Measurements from ENCODE around the gene GRK6.
"Not testable (repeated sequence)": the region's sequence is repeated elsewhere in the genome, so short reads cannot be mapped to it uniquely, and the experiment has no call there.

The GRK6 gene

DNA sequence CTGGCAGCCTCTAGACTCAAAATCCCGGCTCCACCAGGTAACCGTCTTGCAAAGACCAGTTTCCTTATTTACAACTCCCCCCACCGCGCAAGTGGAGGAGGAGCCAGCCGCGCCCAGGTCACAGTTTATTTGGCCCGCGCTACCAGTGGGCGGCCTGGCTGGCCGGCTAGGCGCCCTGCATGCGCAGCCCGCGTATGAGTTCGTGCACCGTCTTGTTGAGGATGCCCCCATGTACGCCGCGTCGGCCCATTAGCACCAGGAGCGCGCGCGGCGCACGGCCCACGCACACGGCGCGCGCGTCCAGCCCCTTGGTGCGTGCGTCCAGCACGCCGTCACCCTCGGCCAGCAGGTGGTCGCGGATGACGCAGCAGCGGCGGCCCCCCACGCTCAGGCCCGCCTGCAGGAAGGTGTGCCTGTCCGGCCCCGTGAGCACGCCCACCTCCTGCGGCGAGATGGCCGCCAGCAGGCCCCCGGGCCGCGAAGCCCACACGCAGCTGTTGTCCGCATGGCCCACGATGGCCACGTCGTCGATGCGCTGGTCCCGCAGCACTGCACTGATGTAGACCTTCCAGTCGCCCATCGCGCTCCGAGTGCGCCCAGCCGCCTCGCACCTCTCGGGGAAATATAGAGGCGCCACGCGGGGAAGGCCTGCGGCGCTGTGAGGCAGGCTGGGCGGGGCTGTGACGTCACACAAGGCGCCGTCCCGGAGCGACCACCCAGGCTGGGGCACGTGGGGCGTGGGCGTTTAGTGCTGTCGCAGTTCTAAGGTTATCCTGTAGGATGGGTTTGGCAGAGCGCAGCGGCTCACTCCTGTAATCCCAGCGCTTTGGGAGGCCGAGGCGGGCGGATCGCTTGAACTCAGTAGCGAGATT, 26.2 kb upstream of the GRK6 start, which contains the start of gene PFN3:
TSS of gene PFN3 (minus strand) at position 665 of the 872 bp plus-strand sequence. CDS start at position 580, 85 bp downstream.
- peak; percentile 47 for DNase-seq (ENCODE audit: low read depth)

DNA sequence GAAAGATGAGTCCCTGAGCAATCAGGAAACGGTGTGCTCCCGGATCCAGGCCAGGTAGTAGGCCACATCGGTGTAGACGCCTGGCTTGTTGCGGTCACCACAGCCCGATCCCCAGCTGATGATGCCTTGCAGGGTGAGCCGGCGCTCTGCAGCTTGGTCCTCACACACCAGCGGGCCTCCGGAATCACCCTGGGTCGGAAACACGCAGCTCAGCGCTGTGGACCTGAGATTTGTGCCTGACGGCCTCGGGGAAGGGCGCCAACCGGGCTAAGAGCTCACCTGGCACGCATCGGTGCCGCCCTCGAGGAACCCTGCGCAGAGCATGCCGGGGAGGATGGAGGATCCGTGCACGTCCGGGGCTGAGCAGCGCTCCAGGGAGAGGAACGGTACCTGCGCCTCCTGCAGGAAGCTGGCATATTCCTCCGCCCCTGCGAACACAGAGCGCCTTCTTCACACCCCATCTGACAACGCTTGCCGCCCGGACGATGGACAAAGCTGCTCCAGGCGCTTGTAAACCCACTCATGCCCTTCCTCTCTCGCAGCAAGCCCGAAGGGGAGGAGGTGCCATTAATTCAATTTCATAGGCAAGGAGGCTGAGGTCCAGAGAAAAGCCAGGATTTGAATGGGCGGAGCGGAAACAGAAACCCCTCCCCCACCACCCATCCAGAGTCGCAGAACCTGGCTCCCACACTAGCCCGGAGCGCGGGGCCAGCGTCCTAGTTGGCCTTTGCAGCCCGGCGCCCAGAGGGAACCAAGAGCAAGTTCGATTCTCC, 24.0 kb upstream of the GRK6 start:
- DNase-seq (ENCODE audit: low read depth), result peak; percentile 64

DNA sequence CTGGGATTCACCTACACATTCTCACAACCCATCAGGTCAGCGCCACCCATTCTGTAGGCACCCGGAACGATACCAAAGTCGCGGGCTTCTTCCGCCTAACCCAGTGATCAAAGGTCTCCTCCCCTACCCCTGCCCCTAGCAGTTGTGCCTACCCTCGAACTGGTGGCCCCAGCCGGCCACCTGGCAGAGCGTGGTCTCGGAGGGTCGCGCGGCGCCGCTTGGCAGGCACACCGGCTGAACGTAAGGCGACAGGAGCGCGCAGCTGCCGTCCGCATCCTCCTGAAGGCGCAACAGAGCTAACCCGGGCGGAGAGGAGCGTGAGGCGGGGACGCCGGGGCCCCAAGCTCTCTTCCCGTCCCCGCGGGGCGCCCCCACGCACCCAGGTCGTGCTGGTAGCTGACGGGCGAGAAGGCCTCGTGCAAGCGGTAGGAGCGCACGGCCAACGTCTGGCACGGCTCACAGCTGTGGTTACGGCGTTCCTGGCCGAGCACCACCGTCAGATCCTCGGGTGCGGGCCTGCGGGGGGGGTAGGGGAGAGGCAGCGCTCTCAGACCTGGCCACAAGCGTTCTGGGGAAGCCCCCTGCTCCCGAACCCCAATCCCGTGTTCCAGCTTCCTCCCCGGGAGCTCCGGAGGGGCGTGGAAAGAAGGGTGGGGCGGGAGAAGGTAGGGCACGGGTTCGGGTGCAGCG, 23.2 kb upstream of the GRK6 start:
- DNase-seq (ENCODE audit: low read depth), result no peak

DNA sequence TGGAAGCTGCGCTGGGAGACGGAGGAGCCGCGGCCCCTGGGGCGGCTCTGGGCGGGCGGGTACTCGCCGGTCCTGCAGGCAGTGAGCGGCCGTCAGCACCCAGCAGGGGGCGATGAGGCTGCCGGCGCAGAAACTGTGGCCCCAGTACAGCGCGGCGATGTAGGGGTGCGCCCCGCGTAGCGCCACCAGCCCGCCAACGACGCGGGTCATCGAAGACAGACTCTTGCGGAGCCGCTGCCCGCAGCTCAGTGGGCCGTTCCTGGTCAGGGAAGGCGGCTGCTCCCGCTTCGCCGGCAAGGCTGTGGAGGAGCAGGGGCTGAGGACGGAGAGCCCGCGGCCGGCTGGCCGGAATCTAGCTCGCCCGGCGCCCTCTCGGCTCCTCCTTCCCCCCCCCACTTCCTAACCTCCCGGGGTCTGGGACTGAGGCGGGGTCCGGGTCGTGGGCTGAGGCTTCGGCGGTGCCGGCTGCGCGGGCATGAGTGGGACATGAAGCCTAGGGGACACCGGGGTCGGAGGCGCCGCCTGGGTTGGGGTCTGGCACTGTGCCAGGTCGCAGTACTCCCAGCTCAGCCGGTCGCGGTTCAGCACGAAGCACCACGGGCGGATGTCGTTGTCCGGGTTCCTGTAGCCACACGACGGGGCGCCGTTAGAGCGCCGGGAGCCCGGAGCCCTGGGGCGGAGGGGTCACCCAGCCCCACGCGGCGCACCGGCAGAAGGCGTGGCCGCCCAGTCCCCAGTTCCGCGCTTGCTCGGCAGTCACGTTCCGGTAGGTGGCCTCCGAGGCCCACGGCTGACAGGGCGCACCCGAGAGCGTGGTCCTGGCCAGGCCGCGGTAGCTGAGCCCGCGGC, 22.5 kb upstream of the GRK6 start:
- DNase-seq (ENCODE audit: low read depth), result peak; percentile 65

DNA sequence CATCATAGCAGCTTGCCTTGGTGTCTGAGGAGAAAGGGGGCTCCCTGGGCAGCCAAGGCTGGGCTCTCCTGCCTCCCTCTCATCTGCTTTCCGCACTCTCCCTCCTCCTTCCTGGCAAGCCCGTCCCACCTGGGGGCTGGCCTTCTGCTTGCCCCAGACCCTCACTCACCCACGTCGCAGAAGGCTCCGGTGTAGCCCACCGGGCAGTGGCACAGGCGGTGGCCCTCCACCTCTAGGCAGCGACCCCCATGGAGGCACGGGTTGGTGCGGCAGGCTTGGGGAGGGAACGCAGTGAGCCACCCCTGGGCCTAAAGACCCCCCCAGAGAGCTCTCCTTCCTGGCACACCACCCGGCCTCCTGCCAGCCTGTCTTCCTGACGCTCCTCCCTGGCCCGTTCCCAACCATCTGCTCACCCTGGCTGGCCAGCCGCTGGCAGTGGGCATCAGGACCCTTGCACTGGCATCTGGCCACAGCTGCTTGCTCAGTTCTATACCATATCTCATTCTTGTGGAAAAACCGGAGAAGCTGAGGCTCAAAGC, 21.8 kb upstream of the GRK6 start:
- no peak for DNase-seq (ENCODE audit: low read depth)

DNA sequence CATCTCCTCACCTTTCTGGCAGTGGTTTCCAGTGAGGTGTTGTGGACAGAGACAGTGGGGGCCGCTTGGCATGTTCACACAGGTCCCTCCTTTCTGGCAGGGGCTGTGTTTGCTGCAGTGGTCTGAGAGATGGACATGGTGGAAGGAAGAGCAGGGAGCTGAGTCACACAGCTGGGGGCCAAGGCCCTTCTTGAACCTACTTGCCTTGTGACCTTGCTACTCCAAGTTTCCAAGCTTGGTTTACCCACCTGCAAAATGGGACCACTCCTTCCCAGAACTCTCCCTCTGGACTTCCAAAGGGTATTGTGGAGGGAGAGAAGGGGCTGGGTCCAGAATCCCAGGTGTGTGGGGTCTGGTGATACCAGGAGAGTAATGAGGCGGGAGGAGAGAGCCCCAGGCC, 21.2 kb upstream of the GRK6 start:
- no peak for DNase-seq (ENCODE audit: low read depth)

DNA sequence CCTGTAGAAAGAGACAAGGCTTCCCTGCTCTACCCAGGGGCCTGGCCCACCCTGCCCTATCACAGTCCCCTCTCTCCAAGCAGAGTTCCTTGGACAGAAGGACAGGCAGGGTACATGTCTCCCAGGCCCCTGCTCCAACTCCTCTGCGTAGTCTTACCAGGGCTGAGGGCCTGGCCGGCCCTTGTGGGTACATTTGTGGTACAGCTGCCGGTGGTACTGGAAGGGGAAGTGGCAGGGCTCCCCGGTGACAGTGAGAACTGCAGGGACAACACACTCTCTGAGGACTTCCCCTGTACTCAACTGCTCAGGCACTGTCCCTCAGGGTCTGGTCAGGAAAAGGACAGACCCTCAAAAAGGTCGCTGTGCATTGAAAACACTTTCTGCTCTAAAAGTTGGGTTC, 20.7 kb upstream of the GRK6 start:
- no peak for DNase-seq (ENCODE audit: low read depth)

DNA sequence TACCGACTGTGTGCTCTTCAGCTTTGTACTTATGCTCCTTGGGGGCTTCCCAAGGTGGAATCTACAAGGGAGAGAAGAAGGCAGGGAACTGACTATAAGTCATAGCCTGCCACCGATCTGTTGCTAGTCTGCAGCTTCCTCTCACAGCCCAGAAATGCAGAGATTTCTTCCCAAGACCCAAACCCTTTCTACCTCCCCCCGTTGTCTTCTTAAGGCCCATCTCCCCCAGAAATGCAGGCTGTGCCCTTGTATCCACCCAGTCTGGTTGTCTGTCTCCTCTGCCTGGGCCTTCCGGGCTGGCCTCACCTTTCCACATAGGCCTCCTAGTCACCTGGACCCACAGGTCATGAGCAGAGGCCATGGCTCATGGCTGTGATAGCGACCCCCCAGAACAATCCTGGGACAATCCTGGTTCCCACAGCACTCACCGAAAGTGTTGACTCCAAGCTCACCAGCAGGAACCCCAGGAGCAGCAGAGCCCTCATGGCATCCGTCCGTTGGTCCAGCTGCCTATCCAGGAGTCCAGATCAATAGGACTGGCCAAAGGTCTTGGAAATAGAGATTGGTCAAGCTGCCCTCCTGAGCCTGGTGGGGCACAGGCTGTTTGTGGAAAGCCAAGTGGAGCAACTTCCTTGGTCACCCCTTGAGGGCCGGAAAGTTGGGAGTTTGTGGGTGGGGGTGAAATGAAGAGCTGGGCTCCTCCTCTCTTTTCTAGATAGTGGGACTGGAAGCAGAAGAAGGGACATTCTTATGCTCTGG, 17.3 kb upstream of the GRK6 start, which contains the start of gene F12:
TSS of gene F12 (minus strand) at position 522 of the 759 bp plus-strand sequence. CDS start at position 485, 37 bp downstream.
- DNase-seq (ENCODE audit: low read depth), result no peak

DNA sequence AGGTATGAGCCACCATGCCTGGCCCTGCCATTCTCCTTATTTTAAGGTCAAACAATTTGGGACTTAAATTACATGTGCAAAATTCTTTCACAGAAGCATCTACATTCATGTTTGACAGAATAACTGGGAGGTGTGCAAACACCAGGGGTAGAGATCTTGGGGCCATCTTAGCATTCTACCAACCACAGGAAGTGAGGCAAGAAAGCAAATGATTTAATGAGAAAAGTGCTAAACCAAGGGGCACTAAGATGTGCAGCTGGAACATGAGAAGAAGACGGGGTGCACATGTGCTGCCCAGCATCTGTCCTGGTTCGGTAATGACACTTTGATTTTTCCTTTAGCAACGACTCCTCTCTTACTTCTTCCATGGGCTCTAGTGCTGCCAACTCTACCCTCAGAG, 15.9 kb upstream of the GRK6 start:
- no peak for DNase-seq (ENCODE audit: low read depth)

DNA sequence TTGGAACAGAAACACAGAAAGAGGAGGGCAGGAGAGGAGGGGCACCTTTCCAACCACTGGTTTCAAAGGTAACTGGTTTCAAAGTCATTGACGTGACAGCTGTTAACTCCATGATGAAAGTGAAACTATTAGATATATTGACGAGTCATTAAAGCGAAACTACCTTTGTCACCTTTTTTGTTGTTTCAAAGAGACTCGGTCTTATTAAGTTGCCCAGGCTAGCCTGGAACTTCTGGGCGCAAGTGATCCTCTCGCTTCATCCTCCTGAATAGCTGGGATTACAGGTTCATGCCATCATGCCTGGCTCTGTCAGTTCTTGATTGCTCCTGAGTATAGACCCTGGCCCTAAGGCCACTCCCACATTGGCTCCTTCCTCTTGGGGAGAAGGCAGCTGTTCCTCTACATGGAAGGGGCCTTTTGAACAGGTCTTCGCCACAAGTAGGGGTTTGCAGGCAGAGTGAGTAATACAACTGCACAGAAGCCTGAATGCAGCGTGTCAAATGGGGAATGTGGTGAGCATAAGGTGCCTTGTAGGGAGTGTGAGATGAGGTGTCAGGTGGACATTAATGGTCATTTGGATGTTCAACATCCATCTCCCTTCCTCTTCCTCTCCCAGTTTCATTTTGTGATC, 13.8 kb upstream of the GRK6 start:
- DNase-seq (ENCODE audit: low read depth), result no peak

DNA sequence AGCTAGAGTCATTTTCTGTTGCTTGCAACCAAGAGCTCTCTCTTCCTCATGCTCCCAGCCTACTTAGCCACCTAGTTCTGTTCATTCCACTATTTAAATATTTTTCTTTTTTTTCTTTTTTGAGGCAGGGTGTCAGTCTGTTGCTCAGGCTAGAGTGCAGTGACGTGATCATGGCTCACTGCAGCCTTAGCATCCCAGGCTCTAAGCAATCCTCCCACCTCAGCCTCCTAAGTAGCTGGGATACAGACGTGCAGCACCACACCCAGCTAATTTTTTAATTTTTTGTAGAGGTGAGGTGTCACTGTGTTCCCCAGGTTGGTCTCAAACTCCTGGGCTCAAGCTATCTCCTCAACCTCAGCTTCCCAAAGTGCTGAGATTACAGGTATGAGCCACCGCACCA, 12.0 kb upstream of the GRK6 start:
- DNase-seq (ENCODE audit: low read depth), result no peak

DNA sequence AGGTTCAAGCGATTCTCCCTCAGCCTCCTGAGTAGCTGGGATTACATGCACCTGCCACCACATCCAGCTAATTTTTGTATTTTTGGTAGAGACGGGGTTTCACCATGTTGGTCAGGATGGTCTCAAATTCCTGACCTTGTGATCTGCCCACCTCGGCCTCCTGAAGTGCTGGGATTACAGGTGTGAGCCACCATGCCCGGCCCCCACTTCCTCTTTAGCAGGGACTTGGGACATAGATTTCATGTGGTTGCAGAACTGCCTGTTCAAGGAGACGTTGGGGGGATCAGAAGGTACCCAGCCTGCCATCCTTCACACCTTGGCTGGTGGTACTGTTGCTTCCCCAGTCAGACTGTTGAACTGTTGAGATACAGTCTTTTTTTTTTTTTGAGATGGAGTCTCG, 9.4 kb upstream of the GRK6 start:
- not testable (repeated sequence) for DNase-seq (ENCODE audit: low read depth)

DNA sequence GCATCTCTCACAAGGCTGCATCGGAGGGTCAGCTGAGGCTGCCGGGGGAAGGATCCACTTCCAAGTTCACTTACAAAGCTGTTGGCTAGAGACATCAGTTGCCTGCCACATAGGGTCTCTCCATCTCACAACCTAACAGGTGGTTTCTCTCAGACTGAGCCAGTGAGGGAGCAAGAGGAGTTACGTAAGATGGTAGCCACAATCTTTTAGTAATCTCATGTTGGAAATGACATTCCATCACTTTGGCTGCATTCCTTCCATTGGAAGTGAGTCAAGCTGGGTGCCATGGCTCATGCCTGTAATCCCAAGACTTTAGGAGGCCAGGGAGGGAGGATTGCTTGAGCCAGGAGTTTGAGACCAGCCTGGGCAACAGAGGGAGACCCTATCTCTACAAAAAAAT, 7.4 kb upstream of the GRK6 start:
- peak; percentile 87 for DNase-seq (ENCODE audit: low read depth)

DNA sequence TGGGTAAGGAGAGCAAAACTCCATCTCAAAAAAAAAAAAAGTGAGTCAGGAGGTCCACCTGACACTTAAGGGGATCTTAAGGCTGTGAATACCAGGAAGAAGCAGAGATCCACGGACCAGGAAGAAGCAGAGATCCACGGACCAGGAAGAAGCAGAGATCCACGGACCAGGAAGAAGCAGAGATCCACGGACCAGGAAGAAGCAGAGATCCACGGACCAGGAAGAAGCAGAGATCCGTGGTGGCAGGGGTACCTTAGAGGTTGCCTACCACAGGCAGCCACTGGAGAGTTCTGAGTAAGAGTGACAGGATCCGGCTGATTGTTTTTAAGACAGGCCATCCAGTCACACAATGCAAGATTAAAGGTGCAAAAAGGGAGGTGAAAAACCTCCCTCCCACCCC, 6.0 kb upstream of the GRK6 start:
- not testable (repeated sequence) for DNase-seq (ENCODE audit: low read depth)

DNA sequence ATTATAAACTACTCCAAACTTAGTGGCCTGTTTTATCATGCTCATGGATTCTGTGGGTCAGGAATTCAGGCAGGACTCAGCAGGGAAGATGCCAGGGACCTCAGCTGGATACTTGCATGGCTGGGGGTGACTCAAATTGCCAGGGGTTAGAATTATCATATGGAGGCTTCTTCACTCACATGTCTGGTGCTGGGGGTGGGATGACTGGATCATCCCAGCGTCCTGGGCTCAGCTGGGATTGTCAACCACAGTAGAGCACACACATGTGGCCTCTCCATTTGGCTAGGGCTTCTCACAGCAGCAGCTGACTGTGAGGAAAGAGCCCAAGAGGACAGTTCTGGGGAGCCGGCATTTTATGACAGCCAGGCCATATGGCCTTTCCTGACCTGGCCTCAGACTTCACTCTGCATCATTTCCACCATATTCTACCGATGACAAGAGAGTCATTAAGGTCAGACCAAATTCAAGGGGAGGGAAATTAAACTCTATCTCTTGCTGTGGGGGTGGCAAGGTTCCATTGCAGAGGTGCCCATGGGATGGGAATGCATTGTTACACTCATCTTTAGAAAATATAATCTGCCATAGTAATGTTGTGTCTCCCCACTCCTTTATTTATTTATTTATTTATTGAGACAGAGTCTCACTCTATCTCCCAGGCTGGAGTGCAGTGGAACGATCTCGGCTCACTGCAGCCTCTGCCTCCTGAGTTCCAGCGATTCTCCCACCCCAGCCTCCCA, 5.2 kb upstream of the GRK6 start:
- no peak for DNase-seq (ENCODE audit: low read depth)

DNA sequence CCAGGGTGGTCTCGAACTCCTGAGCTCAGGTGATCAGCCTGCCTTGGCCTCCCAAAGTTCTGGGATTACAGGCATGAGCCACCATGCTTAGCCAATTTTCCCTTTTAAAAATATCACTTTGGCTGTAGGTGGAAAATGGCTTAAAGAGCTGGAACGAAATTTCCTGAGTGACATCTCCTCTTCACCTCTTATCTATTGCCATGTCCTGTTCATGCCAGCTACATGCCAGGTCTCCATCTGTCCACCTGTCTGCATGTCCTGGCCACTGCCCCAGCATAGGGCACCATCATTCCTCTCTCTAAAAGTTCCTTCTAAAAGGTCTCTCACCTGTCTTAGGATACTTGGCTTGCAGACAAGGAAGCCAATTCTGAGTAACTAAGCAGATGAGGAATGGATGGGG, 2.8 kb upstream of the GRK6 start:
- DNase-seq (ENCODE audit: low read depth), result no peak

DNA sequence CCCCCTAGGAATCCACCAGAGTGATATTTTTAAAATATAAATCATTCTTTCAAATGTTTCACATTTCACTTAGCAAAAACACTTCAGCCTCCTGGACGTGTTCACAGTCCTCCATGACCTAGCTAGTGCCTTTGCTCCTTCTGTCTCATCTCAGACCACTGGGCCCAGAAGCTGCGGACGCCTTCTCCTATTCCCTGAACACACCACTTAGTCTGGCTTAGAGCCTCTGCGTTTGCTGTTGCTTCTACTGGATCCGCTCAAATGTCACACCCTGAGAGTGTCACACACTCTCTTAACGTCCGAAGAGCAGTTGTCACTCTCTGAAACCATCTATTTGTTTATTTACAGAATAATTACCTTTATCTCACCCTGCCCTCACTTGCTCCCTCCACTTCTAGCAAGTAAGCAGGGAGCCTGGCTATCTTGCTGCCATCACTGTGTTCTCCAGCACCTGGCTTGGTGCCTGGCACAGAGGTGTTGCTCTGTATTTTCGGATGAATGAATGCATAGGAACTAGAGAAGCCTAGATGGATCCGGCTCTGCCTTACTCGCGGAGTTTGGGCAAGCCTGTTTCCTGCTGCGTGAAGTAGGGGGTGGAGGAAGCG, 1.2 kb upstream of the GRK6 start:
- DNase-seq (ENCODE audit: low read depth), result no peak

DNA sequence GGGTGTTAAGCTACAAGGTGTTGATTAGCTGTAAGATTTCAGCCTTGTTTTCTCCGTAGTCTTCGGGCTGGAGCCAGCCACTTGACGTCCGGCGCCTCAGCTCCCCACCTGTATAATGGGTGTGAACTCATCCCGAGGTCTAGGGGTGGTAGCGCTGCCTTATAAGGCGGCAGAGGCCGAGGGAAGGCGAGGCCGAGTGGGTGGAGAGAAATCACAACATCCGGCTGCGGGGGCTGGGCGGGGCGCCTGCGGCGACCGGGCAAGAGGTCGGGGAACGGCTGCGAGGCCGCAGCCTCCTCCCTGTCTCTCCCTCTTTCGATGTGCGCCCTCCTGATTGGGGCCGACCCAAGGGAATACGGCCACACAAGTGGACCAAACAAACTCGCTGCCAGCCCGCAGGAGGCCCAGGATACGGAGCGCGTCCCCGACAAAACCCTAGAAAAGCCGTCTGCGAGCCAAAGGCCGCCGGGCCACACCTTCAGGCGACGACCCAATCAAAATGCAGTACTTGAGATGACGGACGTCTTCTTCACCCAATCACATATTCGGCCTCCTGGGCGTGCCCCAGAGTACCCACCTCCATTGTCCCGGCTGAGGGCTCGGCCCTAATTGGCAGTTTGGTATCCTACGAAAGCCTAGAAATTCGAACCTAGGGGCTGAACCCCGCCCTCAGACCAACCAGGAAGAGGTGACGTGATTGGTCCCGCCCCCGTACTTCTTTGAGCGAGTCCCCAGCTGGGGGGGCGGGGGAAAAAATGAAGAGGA, 493 bp upstream of the GRK6 start:
- DNase-seq (ENCODE audit: low read depth), result peak; percentile 100
